Measurements from ENCODE around the gene SYNPO2. TPM values are rescaled to one million over a fixed set of nuclear protein-coding genes. Genes with fewer than 3 reads are reported as not detected.

Gene SYNPO2
- total and polyA plus RNA-seq, 2 donors = 428 to 529 TPM

DNA sequence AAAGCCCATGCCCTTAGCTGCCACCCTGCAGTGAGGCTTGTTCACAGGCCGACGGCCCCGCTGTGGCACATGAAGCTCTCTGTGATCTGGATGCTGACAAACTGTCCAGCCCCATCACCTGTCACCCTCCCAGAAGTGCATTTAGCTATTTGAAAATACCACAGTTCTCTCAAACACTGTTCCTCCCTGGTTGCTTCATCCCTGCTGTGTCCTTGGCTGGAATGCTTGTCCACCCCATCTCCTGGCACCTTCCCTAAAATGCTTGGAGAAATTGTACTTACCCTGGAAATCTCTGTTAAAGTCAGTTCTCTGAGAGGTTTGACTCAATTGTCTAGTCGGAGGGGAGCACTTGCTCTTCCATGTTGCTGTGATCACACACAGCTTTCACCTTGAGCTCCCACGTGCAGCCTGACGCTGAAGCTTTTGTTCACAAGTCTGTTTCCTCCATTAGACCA is 10.1 kb downstream of the SYNPO2 start:
- H3K4me1 ChIP-seq (ENCODE audit: insufficient read depth) = no peaks in the 10 kb centered on the region
- no peak overlapping the region for H3K4me3 ChIP-seq (ENCODE audit: low read depth, low read length)
- peak overlapping the region; percentile 74 for H3K27ac ChIP-seq (ENCODE audit: low read depth)
- WGBS = 49% methylated on average over 6 of the region's 6 CpGs
- no peak for DNase-seq (ENCODE audit: extremely low spot score)
- H3K36me3 ChIP-seq (ENCODE audit: insufficient read depth) = no peaks in the 10 kb centered on the region

DNA sequence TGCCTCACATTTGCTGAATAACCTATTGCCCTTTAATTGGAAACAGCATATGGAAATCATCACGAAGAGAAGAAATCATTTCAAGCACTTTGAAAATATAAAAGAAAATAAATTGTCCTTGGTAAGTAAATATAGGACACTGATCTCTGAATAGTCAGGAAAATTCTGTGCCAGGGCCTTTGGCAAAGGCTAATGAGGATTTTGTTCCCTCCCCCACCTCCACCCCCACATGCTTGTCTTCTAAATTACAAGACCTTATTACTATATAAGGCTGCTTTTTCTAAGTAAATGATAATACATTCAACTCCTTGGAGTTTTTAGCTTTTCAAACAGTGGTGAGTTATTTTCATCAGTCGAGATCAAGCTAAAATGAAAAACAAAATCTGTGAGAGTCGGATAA is 15.8 kb downstream of the SYNPO2 start:
- H3K36me3 ChIP-seq (ENCODE audit: insufficient read depth) = no peaks in the 10 kb centered on the region
- H3K4me1 ChIP-seq (ENCODE audit: insufficient read depth) = no peaks in the 10 kb centered on the region
- no peak overlapping the region for H3K27ac ChIP-seq (ENCODE audit: low read depth)
- no peak overlapping the region for H3K4me3 ChIP-seq (ENCODE audit: low read depth, low read length)
- no peak for DNase-seq (ENCODE audit: extremely low spot score)
- WGBS = 36% methylated on average over 3 of the region's 3 CpGs

DNA sequence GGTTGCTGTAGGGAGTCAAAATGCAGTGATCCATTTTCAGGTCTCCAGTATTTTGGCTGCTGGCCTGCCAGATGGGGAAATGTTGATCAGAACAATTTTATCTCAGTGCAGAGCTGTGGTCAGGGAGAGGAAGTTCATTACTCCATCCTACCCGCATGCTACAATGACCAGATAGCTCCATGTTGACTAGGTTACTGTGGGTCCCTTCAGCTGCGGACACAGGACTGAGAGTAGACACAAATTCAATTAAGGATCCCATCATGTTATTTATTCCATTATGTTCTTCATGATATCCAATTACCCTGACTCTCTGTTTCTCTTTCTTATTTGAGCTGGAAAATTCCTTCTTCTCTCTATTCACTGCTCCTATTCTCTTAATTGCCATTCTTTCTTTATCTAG is 16.3 kb downstream of the SYNPO2 start:
- Histone ChIP-seq H3K27ac (ENCODE audit: low read depth) (no peak overlapping the region), H3K36me3 (ENCODE audit: insufficient read depth) (no peaks in the 10 kb centered on the region), H3K4me1 (ENCODE audit: insufficient read depth) (peaks cover 2% of the 10 kb centered on the region), H3K4me3 (ENCODE audit: low read depth, low read length) (no peak overlapping the region)
- no peak for DNase-seq (ENCODE audit: extremely low spot score)
- 56% methylated on average over 2 of the region's 2 CpGs for WGBS

DNA sequence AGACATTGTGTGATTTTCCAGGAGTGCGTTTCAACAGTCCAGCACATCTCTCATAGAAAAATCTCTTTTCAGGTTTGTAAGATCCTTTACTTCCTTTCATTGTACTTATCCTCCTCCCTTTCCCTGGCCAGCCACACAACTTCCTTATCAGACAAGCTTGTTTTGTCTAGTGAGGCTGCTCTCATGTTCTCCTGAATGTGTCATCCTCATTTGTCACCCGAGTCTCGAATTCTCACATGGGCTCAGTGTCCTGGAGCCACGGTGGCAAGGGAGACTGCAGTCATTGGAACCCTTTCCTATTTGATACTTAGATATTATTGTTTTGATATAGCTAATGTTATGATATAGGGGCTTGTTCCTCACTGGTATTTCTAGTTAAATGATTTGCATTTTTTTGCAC is 16.9 kb downstream of the SYNPO2 start:
- no peaks in the 10 kb centered on the region for H3K36me3 ChIP-seq (ENCODE audit: insufficient read depth)
- no peak overlapping the region for H3K27ac ChIP-seq (ENCODE audit: low read depth)
- no peak for DNase-seq (ENCODE audit: extremely low spot score)
- peaks cover 2% of the 10 kb centered on the region for H3K4me1 ChIP-seq (ENCODE audit: insufficient read depth)
- 39% methylated on average over 4 of the region's 4 CpGs for WGBS
- H3K4me3 ChIP-seq (ENCODE audit: low read depth, low read length) = no peak overlapping the region

DNA sequence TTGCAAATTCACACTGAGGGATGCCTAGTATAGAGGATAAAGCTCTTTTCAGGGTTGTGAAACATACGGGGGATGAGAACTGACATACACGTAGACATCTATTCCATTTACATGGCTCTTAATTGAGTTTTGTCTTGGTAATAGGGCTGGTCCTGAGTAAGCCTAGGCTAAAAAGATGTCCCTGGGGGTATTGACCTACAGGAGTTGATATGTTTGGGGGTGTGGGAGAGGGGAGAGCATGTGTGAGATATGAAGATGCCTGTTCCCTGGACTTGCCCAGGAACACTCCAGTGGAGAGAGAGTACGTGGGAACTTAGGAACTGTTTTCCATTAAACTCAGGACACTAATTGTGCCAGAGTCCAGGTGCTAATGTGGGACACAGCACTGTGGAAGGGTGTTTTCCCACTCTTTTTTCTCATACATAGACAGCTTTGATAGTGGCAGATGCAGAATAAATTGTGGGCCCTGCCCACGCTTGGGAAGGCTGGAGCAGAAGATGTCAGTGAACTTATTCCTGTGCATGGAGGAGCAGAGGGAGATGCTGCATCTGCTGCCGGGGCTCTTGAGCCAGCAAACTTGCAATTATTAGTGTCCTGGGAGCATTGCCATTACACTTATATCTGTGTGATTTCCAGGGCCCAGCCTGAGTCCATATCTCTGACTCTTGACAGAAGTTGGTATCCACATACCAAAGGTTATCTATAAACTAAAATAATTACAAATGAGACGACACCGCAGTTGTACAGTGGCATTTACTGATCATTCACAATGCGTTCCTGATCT is 20.7 kb downstream of the SYNPO2 start:
- Histone ChIP-seq H3K36me3 (ENCODE audit: insufficient read depth) (no peaks in the 10 kb centered on the region), H3K4me3 (ENCODE audit: low read depth, low read length) (no peak overlapping the region), H3K27ac (ENCODE audit: low read depth) (no peak overlapping the region), H3K4me1 (ENCODE audit: insufficient read depth) (peaks cover 2% of the 10 kb centered on the region)
- no peak for DNase-seq (ENCODE audit: extremely low spot score)
- WGBS = 41% methylated on average over 8 of the region's 8 CpGs

DNA sequence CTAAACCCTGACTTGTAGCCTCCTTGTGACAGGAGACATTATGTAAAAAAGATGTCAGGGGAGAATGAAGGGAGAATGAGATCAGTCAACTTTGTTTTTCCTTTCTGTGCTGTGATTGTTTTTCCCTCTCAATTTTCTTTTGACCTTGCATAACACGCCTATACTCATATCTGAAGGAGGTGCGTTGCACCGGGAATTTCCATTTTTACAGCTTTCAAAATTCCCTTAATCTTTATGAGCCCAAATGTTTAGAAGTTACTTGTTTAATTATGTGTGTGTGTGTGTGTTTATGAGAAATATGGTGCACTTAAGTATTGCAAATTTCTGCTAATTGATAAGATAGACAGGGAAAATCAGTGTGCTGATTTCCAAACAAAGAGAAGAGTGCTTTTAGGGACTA is 21.6 kb downstream of the SYNPO2 start:
- no peak overlapping the region for H3K27ac ChIP-seq (ENCODE audit: low read depth)
- no peak for DNase-seq (ENCODE audit: extremely low spot score)
- no peaks in the 10 kb centered on the region for H3K36me3 ChIP-seq (ENCODE audit: insufficient read depth)
- H3K4me1 ChIP-seq (ENCODE audit: insufficient read depth) = peaks cover 2% of the 10 kb centered on the region
- 45% methylated on average over 3 of the region's 3 CpGs for WGBS
- no peak overlapping the region for H3K4me3 ChIP-seq (ENCODE audit: low read depth, low read length)

DNA sequence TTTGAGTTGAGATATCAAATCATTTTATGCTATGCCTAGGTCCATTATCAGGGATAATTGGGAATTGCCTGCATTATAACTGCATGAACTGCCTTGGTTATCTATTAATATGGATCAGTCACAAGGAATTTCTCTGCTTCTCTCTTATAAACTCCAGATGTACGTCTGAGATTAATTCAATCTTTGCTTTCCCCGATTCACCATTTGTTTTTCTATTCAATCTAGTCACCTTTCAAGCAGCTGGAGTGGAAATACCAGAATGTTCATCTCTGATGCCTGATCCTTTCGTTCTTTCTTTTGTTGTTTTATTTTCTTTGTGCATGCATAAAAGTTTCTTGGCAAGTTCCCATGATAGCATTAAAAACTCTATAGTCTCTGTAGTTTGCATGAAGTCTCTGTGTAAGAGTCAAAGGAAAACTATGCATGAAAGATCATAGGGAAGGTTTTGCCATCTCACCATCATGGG is 22.6 kb downstream of the SYNPO2 start:
- Histone ChIP-seq H3K36me3 (ENCODE audit: insufficient read depth) (no peaks in the 10 kb centered on the region), H3K27ac (ENCODE audit: low read depth) (peak overlapping the region; percentile 2), H3K4me1 (ENCODE audit: insufficient read depth) (peaks cover 2% of the 10 kb centered on the region), H3K4me3 (ENCODE audit: low read depth, low read length) (no peak overlapping the region)
- DNase-seq (ENCODE audit: extremely low spot score) = no peak
- WGBS = 32% methylated on average over 3 of the region's 3 CpGs

DNA sequence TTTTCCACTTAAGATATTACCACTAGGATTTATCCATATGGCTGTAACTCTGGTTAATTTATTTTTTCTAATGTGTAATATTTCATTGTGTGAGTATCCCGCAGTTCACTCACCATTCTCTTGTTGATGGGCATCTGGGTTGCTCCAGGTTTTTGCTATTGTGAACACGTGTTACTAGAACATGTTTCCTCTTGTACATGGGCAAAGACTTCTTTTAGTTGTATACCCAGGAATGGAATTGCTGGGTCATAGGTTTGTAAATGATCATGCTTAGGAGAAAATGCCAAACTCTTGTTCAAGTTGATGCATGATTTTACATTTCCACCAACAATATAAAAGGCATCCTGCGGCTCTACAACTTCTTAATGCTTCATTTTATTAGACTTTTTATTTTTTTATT is 26.8 kb downstream of the SYNPO2 start:
- Histone ChIP-seq H3K4me1 (ENCODE audit: insufficient read depth) (no peaks in the 10 kb centered on the region), H3K36me3 (ENCODE audit: insufficient read depth) (no peaks in the 10 kb centered on the region), H3K4me3 (ENCODE audit: low read depth, low read length) (no peak overlapping the region), H3K27ac (ENCODE audit: low read depth) (no peak overlapping the region)
- WGBS = 84% methylated on average over 3 of the region's 3 CpGs
- no peak for DNase-seq (ENCODE audit: extremely low spot score)

DNA sequence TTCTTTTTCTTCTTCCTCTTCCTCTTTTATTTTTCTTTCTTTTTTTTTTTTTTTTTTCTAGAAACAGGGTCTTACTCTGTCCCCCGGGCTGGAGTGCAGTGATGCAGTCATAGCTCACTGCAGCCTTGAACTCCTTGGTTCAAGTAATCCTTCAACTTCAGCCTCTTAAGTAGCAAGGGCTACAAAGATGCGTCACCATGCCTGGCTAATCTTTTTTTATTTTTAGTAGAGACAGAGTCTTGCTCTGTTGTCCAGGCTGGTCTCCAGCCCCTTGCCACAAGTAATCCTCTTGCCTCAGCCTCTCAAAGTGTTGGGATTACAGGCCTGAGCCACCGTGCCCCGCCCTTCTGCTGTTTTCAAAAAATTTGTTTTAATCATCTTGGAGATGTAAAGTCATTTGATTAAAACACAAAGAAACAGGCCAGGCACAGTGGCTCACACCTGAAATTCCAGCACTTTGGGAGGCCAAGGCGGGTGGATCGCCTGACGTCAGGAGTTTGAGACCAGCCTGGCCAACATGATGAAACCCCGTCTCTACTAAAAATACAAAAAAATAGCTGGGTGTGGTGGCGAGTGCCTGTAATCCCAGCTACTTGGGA is 28.1 kb downstream of the SYNPO2 start:
- H3K4me1 ChIP-seq (ENCODE audit: insufficient read depth) = no peaks in the 10 kb centered on the region

DNA sequence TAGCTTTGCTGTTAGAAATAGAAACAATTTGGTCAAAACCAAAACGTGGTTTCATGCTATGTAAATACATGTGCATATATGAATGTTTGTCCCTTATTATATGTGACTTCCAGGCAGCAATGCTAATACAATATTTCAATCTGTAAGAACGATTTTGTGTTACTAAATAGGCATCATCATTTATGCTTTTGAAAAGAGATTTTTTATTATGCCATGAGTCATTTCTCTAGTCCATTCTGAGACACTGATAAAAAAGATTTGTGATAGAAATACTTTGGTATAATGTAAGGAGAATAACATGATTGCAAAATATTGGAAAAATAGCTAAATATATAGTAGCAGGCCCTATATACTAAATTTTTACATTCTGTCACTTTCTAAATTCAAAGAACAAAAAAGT is 28.9 kb downstream of the SYNPO2 start:
- Histone ChIP-seq H3K4me3 (ENCODE audit: low read depth, low read length) (no peak overlapping the region), H3K4me1 (ENCODE audit: insufficient read depth) (no peaks in the 10 kb centered on the region), H3K36me3 (ENCODE audit: insufficient read depth) (no peaks in the 10 kb centered on the region), H3K27ac (ENCODE audit: low read depth) (peak overlapping the region; percentile 38)
- WGBS = 21% methylated on average over 2 of the region's 2 CpGs
- DNase-seq (ENCODE audit: extremely low spot score) = no peak

More for the DNA sequence above, 28.1 kb downstream of the SYNPO2 start:
- Histone ChIP-seq H3K27ac (ENCODE audit: low read depth) (no peak overlapping the region), H3K4me3 (ENCODE audit: low read depth, low read length) (no peak overlapping the region), H3K36me3 (ENCODE audit: insufficient read depth) (no peaks in the 10 kb centered on the region)
- DNase-seq (ENCODE audit: extremely low spot score) = no peak
- 86% methylated on average over 9 of the region's 9 CpGs for WGBS

DNA sequence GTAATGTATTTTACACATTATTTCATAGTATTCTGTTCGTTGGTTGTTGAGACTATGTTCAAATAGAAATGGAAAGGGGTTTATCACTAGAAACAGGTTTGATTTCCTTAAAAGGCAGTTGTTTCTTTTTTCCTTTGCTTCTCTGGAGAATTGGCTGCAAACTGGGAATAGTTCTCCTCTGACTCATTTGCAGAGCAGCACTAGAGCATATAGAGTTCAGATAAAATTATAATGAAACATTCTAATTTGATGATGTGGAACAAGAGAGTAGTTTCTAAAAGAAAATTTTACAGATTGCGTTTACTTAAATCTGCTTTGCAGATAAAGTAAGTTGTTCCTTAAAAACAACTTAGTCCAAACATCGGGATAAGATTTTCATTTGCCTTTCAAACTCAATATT is 29.7 kb downstream of the SYNPO2 start:
- Histone ChIP-seq H3K4me1 (ENCODE audit: insufficient read depth) (no peaks in the 10 kb centered on the region), H3K27ac (ENCODE audit: low read depth) (no peak overlapping the region), H3K36me3 (ENCODE audit: insufficient read depth) (no peaks in the 10 kb centered on the region), H3K4me3 (ENCODE audit: low read depth, low read length) (no peak overlapping the region)
- 15% methylated on average over 3 of the region's 3 CpGs for WGBS
- peak; percentile 53 for DNase-seq (ENCODE audit: extremely low spot score)

DNA sequence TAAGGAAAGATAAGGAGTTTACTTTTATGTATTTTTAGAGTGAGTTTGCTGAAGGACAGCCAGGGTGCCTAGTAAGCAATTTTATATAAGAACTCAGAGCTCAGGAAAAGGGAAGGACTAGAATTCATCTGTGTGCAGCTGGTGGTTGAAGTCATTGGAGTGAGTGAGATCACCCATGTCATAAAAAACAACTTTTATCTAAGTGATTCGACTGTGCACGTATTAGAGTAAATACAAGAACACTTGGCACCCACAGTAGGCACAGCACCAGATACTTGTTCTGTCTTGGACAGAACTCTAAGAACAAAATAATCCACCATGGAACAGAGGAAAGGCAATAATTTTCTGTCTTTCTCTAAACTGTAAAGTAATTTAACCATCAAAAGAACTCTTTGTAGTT is 31.6 kb downstream of the SYNPO2 start:
- Histone ChIP-seq H3K4me3 (ENCODE audit: low read depth, low read length) (no peak overlapping the region), H3K4me1 (ENCODE audit: insufficient read depth) (no peaks in the 10 kb centered on the region), H3K27ac (ENCODE audit: low read depth) (no peak overlapping the region), H3K36me3 (ENCODE audit: insufficient read depth) (no peaks in the 10 kb centered on the region)
- DNase-seq (ENCODE audit: extremely low spot score) = no peak
- 18% methylated on average over 2 of the region's 2 CpGs for WGBS

DNA sequence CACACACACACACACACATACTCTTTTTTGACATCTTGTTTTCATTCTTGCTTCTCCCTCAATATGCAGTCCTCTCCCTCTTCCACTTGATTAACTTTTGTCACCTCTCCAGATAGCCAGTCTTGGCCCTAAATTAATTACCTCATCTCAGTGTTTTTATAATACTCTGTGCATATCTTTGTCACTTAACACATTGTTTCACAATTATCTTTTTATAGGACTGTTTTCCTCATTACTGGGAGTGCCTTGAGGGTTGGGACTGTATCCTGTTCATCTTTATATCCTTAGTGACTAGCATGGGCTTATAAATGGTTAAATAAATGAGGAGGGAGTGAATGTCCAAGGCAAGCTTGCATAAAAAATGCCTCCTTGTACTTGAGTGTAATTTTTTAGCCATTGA is 33.1 kb downstream of the SYNPO2 start:
- Histone ChIP-seq H3K36me3 (ENCODE audit: insufficient read depth) (no peaks in the 10 kb centered on the region), H3K27ac (ENCODE audit: low read depth) (no peak overlapping the region), H3K4me3 (ENCODE audit: low read depth, low read length) (no peak overlapping the region), H3K4me1 (ENCODE audit: insufficient read depth) (no peaks in the 10 kb centered on the region)
- DNase-seq (ENCODE audit: extremely low spot score) = no peak

DNA sequence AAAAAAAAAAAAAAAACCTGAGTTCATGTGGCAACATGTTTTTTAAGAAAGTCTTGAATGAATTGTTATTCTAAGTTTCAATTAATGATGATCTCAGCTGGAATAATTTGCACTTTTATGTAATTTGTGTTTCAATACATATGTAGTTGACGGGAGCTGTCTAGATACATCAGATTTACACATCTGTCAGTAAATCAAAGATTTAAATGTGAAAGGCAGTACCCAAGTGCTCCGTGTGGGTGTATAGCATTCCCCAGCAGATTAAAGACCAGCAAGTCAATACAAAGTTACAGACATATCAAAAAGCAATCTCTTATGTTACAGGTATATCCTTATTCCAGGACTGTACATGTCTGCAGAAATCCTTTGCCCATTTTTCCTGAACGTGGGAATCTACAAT is 35.2 kb downstream of the SYNPO2 start:
- DNase-seq (ENCODE audit: extremely low spot score) = no peak
- no peak overlapping the region for H3K4me3 ChIP-seq (ENCODE audit: low read depth, low read length)
- no peaks in the 10 kb centered on the region for H3K36me3 ChIP-seq (ENCODE audit: insufficient read depth)
- no peak overlapping the region for H3K27ac ChIP-seq (ENCODE audit: low read depth)
- WGBS = 36% methylated on average over 3 of the region's 3 CpGs
- no peaks in the 10 kb centered on the region for H3K4me1 ChIP-seq (ENCODE audit: insufficient read depth)

All from urinary bladder (tissue), 4 donors.